Measurements from ENCODE around the gene STX1A.

Gene STX1A

DNA sequence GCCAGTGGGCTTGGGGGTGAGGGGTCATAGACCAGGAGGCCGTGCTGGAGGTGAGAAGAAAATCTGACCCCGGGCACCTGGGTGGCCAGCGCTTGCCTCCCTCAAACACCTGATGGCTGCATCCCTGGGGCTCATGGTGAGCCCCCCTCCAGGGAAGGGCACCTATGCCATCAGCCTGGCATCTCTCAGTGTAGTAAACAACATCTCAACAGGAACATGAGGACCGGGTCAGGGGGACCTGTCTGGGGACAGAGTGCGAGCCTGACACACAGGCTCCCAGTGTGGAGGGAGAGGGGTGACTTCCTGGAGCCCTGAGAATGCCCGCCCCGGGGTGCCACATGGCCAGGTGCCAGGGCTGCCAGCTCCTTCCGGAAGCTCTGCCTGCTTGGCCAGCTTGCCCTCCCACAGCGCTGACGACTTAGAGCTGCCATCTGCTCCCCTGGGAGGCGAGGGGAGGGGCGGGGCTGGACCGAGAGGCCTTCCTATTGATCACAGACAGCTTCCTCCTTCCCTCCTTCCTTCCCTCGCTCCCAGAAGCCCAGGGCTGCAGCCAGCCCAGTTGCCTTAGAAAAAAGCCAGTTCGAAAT, 12.3 kb downstream of the STX1A start:
- DNase-seq (ENCODE audit: low read depth in 2 of 2) = no peak

DNA sequence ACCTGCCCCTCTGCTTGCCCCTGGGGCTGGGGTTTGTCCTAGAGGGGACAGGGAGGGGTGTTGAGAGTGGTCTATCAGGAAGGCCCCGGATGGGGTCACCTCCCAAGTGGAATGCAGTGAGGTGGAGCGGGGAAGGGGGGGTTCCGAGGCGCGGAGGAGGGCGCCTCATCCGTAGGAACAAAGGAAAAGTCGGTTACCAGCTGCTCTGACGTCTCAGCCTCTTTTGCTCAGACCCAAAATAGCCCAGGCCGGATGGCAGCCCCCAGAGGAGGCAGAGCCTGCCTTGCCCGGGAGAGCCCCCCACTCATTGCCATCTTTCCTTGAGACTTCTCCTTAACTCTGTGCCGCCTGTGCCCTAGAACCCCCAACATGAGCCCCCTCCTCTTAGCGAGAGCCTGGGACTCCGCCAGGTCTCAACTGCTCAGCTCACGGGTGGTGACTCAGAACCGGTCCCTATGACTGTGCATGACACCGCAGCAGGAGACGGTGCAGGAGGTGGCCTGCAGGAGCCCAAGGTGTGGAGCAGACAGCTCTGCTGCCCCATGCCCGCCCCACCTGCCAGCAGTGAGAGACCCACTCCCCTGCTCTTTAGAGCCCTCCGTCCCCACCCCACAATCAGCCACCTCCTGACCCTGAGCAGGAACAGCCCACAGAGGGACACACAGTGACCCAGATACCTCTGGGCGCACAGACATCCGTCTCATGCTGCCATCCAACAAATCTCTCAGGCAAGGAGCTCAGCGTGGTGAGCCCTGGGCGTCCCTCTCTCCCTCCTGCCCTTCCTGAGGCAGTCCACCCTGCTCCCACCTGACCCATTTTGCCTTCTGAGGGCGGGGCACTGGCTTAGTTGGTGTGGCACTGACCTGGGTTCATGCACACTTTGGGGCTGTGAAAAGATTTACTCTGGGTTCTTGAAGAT, 13.1 kb downstream of the STX1A start:
- DNase-seq (ENCODE audit: low read depth in 2 of 2) = no peak

DNA sequence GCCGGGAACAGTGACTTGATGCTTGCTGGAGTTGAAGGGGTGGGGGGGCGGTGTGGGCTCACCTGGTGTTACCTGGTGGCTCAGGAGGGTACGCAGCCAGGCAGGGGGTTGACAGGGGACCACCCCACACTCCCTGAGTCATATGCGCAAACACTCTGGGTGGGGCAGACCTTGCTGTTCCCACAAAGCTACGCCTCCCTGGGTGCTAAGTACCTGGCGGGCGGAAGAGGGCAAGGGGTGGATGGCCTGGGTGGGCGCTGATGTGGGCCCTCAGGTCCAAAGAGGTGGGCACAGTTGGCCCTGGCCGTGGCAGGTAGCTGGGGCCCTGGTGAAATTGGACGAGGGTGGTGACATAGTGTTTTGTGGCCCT, 13.9 kb downstream of the STX1A start:
- no peak for DNase-seq (ENCODE audit: low read depth in 2 of 2)

DNA sequence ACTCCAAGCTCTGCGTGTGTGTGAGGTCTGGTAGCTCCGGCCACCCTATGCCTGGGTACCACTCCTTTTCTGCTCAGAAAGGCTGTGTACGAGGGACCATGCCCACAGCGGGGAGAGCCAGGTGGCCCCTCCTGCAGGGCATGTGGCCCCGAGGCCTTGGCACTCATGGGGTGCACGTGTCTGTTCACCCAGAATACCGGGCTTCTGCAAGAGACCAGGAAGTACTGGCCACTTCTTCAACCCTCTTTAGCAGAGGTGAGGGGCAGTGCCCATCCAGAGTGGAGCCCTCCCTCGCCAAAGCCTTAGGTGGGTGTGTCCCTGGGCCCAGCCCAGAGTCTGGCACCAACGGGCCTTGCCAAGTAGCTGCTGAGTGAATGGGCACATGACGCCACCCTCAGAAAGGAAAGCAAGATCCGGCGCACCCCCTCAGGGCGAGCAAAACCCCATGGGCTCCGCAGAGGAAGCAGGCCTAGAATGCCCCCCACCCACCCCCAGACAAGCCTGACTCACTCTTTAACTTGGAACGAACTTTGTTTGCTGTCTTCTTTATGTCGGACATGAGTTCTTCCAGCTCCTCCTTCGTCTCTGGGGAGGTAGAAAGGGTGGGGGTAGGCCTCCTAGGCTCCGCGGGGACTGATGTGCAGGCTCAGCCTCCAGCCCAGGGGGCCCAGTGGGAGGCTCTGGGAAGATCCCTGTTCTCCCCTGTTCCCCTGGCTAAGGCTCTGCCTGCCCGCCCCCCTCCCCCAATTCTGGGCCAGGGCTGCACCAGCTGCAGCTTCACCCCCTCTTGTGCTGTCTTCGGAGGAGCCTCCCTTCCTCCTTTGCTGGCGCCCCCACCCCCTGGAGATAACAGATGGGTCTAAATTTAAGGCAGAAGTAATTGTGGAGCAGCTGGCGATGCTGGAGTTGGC, 14.6 kb downstream of the STX1A start:
- no peak for DNase-seq (ENCODE audit: low read depth in 2 of 2)

DNA sequence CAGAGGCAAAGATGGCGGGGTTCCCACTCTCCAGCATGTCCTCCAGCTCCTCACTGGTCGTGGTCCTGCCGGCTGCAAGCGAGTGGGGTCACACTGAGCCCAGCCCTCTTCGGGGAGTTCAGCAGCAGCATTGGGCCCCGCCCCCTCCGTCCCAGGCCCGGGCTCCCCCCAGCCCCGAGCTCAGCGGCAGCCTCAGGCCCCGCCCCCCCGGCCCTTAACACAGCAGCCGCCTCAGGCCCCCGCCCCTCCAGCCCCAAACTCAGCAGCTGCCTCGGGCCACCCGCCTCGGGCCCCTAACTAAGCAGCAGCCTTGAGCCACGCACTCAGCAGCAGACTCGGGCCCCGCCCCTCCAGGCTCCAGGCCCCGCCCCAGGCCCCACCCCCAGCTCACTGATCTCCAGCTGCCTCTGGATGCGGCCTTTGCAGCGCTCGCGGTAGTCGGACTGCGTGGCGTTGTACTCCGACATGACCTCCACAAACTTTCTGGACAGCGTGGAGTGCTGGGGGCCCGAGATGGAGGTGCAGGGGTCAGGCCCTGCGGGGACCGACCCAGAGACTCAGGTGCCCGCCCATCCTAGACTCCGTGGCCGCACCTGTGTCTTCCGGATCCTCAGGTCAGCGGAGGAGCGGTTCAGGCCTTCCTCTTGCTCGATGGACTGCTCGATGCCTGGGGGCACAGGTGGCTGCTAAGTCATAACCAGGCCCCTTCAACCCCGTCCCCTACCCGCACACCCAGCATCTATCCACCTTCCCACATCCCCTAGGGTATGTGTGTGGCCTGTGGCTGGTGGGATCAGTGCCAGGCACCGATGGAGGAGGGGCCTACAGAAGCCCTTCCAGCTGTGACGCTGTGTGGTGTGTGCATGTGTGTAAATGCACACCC, 15.5 kb downstream of the STX1A start:
- DNase-seq (ENCODE audit: low read depth in 2 of 2) = peak in 1 of 2 donors; percentile 45

DNA sequence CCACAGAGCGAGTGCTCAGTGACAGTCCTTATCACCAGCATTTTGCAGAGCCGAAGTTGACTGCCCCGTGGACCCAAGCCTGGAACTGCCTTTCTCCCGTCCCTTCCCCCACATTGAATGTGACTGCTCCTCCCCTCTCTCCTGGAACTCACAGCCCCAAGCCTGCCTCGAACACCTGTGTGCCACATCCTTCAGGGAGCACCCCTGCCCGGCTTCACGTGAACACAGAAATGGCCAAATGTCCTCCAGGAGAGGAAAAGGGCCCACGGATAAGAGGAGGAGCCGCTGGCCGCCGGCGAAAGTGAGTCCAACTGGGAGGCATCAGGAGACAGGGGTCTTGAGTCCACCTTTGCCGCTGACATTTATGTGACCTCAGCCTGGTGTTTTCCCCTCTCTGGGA, 16.2 kb downstream of the STX1A start:
- no peak for DNase-seq (ENCODE audit: low read depth in 2 of 2)

DNA sequence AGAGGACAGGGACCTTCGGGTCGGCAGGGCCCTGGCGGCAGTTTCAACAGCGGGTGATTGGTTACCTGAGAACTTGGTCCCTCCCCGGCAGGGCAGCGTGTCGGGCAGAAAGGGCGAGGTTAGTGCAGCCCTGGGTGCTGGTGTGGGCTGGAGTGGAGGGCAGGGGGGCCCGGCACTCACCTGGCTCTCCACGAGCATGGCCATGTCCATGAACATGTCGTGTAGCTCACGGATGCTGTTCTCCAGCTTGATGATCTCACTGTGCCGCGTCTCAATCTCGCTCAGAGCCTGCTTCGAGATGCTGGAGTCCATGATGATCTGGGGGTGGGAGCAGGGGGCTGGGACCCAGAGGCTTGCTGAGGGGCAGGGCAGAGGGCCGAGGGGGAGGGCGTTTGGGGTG, 16.8 kb downstream of the STX1A start:
- DNase-seq (ENCODE audit: low read depth in 2 of 2) = no peak

DNA sequence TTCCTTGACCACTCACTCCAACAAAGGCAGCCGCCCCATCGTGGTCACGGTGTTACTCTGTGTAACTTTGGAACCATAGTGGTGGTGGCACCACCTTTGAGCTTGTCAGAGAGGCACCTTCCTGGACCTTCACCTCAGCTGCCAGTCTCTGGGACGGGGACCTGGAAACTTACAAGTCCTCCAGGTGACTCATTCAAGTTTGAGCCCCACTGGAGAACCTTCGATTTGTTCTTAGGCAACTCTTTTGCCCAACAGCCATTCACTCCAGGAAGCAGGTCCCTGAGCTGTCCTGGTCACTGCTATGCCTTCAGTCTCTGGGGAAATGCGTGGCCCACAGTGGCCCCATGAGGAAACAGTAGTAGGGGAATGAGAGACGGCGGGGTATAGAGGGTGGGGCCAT, 17.2 kb downstream of the STX1A start:
- no peak for DNase-seq (ENCODE audit: low read depth in 2 of 2)

DNA sequence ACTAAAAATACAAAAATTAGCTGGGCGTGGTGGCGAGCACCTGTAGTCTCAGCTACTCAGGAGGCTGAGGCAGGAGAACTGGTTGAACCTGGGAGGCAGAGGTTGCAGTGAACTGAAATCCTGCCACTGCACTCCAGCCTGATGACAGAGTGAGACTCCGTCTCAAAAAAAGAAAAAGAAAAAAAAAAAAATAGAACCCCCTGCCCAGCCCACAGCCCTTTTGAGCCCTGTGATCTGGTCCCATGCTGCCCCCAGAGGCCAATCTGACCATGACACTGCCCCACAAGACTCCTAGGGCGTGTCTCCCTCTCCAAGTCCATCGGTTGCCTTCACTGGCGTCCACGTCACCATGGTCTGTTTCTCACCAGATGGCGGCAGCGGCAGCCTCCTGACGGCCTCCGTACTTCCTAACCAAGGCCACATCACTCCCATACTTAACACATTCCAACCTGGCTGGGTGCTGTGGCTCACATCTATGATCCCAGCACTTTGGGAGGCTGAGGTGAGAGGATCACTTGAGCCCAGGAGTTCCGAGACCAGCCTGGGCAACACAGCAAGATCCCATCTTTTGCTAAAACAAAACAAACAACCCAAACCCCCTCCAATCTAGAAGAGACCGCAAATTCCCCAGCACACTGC, 18.0 kb downstream of the STX1A start:
- no peak for DNase-seq (ENCODE audit: low read depth in 2 of 2)

DNA sequence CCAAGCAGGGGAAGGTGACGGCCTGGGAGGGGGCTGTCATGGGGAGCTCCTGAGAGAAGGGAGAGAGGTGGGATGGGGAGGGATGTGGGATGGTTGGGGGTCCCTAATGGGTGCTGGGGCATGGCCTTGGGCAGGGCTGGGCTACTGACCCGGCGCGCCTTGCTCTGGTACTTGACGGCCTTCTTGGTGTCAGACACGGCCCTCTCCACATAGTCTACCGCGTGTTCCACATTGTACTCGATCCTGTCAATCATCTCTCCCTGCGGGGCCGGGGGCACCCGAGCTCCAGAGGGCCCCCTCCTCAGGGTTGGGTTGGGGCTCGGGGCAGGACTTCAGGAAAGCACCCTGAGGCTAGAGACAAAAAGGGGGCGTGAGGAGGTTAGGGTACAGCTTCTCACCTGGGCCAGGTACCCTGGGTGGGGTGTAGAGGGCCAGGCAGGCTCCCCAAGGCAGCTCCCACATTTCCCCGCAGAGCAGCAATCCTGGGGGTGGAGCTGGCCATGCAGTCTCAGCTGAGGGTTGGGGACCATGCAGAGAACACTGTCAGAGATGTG, 18.8 kb downstream of the STX1A start:
- no peak for DNase-seq (ENCODE audit: low read depth in 2 of 2)

DNA sequence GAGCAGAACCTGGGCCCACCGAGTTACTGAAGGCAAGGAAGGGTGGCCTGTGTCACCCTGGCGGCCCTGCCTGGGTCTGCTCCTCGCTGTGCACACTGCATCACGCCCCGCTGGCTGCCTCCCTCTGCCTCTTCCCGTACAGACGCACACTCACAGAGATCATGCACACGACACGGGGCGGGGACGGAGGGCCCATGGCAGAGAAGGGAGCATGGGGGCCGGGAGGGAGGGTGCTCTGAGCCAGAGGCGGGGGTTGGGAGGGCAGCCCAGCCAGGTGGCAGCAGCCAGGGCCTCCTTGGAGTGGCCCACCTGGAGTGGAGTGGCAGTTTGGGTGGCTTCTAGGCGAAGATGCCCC, 19.4 kb downstream of the STX1A start:
- no peak for DNase-seq (ENCODE audit: low read depth in 2 of 2)

DNA sequence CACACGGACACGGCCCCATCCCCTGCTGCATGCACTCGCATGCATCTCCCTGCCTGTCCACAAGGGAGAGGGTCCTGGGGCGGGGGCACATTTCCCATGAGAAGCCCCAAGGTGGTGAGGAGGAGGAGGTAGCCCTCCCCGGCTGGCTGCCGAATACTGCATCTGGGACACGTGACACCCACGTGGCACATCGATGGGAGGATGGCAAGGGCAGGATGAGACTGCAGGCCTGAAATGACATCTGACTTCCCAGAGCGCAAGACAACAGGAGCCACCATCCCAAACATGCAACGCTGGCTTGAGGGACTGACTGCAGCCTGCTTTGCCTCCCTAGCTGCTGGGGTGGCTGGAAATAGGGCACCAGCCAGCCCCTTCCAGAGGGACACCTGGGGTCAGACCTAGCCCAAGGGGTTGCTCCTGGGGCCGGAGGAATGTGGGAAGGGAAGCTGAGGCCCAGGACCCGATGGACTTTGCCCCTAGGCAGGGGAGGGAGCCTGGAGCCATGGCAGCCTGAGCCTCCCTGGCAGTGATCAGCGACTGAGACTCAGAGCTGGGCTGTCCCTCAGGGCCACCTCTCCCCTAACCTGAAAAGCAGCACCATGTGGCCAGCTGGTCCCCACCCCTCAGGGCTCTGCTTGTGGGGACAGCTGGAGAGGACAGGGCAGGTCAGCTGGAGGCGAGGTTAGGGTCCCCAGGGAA, 19.9 kb downstream of the STX1A start:
- DNase-seq (ENCODE audit: low read depth in 2 of 2) = no peak

DNA sequence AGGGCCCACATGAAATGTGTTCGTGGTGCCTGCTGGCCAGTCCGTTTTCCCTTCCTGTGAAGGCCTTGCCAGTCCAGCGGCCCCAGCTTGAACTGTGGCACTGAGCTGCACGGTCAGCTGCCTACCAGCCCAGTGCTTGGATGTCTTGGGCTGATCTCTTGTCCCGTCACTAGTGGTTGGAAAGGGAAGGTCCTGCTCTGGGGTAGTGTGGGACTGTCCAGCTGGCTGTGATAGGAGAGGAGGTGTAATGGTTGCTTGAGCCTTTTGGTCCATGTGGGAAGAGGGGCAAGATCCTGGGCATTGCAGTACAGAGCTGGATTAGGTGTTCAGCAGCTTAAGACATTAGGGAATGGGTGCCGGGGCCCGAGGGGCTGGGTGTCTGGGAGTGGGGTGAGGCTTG, 21.1 kb downstream of the STX1A start:
- DNase-seq (ENCODE audit: low read depth in 2 of 2) = no peak

DNA sequence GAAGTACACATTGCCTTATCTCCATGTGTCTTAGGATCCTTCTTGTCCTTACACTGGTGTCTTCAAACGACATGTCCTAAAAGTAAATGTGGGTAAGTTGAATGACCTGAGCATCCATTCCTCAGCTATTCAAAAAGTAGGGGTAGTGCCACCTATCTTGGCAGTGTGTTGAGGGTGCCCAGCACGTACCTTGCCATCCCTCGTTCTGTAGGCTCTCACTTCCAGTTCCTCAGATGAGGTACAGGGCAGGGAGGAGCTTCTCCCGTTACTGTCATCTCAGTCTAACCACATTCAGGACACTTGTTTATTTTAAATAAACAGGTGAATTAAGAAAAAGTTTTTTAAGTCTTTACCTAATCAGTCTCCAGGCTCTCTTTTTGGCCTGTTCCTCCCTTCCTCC, 23.1 kb downstream of the STX1A start:
- no peak for DNase-seq (ENCODE audit: low read depth in 2 of 2)

DNA sequence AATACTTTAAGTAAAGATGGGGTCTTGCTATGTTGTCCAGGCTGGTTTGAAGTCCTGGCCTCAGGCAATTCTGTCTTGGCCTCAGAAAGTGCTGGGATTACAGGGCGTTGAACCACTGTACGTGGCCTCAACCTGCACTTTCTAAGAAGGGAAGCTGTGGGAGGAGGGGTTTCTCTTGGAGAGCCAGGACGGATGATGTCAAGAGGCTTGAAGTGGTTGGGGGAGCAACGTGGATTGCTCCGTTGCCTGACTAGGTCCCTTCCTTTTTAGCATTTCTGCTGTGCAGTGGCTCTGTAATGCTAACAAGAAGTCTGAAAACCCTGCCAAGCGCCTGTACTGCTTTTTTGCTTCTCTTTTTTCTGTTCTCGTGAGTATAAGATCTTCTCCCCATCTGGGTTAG, 28.8 kb downstream of the STX1A start:
- no peak for DNase-seq (ENCODE audit: low read depth in 2 of 2)

DNA sequence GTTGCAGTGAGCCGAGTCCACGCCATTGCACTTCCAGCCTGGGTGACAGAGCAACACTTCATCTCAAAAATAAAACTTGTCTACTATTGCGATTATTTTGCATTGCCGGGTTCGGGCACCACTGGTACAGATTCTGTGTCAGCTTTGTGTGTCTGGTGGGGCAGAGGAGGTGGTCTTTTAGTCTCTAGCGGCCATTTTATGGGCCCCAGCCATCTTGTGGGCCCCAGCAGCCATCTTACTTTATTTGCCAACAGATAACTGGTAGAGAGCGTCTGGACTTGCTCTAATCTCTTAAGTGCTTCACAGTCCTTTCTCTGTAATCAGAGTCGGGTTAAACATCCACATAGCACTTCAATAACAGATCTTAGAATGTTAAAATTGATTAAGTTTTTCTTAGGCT, 31.2 kb downstream of the STX1A start:
- DNase-seq (ENCODE audit: low read depth in 2 of 2) = no peak

DNA sequence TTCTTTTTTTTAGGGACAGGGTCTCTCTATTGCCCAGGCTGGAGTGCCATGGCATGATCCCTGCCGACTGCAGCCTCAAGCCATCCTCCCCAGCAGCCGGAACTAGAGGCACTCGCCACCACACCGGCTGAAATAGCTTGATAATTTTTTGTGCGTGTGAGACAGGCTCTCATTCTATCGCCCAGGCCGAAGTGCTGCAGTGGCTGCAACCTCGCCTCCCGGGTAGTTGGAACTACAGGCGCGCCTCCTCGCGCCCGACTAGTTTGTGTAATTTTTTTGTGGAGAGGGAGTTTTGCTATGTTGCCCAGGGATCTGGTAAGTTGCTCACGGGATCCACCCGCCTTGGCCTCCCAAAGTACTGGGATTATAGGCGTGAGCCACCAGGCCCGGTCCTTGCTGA, 34.2 kb downstream of the STX1A start:
- no peak for DNase-seq (ENCODE audit: low read depth in 2 of 2)

DNA sequence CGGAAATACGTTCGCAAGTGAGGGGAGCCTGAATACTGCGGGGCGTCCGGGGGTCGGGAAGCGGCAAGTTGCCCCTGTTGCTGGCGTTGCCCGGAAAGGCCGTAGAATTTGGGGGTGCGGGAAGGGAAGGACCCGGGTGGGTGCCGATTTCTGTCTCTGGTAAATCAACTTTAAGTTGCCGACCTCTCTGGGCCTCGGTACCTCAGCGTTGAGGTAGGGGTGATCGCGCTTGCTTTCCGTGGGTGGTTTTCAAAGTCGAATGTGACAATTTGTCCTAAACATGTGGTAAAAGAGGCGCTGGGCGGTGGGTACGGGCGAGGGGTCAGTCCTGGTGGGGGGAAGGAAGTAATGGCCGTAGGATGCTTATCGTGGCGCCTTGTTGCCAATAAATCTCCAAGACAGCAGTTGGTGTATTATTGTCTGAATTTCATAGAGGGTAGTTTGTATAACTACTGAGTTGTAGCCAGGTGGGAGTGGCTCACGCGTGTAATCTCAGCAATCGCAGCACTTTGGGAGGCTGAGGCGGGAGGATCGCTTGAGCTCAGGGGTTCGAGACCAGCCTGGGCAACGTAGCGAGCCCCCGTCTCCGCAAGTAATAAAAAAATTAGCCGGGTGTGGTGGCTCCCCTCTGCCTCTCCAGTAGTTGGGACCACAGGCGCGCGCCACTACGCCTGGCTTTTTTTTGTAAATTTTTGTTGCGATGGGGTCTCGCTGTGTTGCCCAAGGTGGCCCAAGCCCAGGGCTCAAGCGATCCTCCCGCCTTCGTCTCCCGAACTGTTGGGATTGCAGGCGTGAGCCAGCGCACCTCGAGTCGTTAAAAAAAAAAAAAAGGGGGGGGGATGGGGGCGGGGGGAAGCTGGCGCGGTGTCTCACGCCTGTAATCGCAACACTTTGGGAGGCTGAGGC, 35.4 kb downstream of the STX1A start:
- no peak for DNase-seq (ENCODE audit: low read depth in 2 of 2)

Data from stimulated activated CD4-positive, alpha-beta T cell treated with anti-CD3 and anti-CD28 coated beads, Interleukin-1b, Interleukin-23, amount 100 ng/mL, for 4 hours (primary cell).